GM19099 (cell line): ENCODE data around the gene CD7.

Source experiments
- POLR2A ChIP-seq: IDR thresholded peaks from 3 replicates; pipeline ENCODE4 v1.6.1; 2011; ENCODE audit warnings: low read depth; ENCODE audit not compliant: insufficient read length; ENCODE audit errors: extremely low read depth

CD7 gene

DNA sequence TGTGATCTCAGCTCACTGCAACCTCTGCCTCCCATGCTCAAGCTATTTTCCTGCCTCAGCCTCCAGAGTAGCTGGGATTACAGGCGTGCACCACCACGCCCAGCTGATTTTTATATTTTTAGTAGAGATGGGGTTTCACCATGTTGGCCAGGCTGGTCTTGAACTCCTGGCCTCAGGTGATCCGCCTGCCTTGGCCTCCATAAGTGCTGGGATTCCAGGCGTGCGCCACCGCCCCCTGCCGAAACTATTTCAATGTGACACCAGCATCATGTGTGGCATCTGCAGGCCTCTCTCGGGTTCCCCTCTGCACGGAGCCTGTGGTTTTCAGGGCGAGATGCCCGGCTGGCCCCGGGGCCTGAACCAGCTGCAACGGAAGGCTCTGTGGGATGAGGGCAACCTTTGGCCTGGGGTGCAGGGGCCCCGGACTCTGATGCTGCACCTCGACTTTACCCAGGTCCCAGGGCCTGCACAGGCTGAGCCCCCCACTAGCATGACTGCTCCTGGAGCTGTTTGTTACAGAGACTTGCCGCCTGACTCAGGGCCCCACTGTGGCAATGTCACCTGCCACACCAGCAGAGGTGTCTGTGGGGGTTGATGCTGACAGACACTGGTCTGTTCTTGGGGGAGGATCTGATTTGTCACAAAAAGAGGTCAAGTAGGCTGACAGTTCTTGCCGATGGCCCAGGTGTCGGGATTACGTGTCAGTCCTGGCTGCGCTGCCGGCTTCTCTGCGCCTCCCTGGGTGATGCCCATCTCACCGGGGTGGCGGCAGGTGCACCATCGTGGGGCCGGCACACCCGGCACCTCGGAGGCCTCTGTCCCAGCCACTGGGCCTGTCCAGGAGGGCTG, 33.0 kb upstream of the CD7 start:
- no peak for TF ChIP-seq POLR2A

DNA sequence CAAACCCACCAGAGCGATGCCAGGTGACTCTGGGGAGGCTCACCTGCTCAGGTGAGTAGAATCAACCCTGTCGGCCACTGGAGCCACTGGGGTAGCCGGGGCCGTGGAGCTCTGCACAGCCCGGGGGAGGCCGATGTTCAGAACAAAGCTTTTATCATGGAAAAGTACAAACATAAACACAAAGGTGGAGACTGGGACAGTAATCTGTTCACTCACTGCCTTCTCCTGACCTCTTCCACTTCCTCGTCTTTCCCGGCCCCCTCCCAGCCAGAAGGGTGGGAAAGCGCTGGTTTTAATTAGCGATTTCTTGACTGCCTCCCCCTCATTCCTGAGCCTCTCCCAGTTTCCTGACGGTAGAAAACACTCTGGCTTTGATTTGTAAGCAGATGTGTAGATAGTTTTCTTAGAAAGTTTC, 31.9 kb upstream of the CD7 start:
- TF ChIP-seq POLR2A: no peak

DNA sequence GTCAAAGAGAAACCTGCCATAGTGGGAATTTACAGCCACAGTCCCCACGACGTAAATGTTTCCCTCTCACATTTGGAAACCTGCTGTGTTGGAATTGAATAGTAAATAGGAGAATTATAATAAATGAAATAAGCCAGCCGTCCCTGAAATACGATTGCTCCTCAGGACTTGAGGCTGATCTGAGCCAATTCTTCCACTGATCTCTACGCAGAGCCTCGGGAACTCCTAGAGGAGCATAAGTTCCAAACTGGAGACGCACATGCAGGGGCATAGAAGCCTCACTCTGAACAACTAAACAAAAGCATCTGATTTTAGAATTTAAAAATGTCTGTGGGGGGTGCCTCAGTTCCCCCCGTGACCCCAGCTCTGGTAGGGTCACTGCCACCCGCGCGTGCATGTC, 31.5 kb upstream of the CD7 start:
- no peak for TF ChIP-seq POLR2A

DNA sequence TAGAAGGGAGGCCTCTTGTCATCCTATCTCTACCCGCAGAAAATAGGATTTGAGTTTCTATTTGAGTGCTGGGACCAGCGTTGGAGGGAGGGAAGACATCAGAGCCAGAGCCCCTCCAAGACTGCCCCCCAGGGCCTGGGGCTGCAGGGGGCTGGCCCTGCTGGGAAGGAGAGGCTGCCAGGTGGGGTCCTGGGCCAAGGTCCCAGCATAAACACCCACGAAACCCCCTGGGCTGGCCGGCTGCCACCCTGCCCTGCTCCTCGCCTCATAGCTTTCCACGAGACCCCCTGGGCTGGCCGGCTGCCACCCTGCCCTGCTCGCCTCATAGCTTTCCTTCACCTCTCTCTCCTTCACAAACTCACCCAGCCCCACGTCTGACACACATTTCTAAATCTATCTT, 31.0 kb upstream of the CD7 start:
- TF ChIP-seq POLR2A: no peak

DNA sequence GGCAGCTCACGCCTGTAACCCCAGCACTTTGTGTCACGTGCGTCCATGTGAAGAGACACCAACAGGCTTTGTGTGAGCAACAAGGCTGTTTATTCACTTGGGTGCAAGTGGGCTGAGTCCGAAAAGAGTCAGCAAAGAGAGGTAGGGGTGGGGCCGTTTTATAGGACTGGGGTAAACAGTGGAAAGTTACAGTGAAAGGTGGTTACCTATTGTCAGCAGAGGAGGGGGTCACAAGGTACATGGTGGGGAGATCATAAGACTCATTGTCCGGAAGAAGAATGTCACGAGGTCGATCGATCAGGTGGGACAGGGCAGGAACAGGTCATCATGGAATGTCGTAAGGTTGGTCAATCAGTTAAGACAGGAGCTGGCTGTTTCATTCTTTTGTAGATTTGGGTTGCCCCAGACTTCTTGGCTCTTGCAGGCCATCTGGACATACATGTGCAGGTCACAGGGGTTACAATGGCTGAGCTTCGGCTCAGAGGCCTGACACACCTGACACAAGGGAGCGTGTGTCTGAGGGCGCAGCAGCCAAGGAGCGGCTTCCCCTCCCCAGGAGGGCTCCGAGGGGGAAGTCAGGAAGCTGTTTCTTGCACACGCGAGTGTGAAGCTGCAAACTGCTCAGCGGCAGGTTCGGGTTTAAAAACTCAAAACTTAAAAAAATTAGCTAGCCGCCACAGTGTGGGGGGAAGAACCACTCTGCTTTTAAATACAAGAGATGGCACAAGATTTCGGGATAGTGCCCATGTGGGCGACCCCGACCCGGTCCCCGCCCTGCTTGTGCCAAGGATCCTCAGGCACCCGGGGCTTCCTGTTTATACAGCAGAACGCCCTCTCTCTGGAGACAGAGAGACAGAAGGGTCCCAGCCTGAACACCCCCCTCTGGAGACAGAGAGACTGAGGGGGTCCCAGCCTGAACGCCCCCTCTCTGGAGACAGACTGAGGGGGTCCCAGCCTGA, 29.2 kb upstream of the CD7 start:
- no peak for TF ChIP-seq POLR2A

DNA sequence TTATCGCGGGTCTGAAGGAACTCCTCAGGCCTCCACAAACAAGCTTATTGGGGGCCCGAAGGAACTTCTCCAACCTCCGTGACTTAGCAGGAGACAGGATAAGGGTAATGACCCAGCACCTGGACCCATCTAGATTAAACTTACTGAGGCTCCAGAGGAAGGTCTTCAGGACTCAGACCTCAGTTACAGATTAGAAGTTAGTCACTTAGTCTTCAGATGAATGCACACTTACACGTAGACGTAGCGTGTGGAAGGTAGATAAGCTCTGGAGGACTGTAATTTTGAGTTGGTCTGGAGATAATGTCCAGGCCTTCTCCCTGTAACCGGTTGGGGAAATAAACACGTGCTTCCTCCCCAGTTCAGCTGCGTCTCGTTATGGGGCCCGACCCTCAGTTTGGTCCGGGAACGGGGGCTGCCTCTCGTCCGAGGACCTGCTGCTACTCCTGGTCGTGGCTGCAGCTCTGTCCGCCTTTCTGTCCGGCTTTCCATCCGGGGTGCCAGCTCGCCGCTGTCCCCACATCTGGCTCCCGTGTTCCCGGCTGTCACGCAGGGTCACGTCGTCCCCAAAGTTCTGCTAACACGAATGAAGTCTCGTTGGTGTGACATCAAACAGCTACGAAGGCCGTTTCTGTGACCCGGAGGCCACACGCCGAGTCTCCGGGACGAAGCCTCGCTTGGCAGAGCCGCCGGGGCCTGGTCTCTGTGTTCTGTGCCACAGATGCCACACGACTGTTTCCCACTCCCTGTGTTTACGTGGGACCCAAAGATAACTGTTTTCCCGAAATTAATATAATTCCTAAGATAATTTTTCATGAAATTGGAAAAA, 28.0 kb upstream of the CD7 start:
- TF ChIP-seq POLR2A: no peak

DNA sequence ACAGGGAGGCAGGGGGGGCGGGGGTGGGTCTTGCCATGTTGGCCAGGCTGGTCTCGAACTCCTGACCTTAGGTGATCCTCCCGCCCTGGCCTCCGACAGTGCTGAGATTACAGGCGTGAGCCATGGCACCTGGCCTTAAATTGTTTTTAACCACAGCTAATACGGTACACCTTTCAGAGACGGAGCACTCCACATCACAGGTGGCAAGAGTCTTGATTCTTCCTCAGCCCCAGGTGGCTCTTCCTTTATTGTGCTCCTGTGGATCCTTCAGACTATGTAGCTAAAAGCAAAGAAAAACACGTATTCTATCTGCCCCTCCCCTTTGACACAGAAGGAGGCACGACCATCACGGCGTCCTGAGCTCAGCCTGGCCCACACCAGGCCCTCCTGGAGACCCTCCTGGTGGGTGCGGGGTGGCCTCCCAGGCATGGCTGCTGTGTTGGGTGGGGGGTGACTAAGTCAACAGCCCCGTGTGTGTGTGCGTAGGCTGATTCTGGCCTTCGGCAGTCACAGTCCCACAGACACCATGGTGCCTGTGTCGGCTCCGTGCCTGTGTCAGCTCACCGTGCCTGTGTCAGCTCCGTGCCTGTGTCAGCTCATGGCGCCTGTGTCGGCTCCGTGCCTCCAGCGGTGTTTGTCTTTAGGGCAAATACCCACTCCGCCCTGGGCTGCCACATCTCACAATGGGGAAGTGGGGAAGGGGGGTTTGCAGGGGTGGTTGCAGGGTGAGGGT, 26.9 kb upstream of the CD7 start:
- TF ChIP-seq POLR2A: no peak

DNA sequence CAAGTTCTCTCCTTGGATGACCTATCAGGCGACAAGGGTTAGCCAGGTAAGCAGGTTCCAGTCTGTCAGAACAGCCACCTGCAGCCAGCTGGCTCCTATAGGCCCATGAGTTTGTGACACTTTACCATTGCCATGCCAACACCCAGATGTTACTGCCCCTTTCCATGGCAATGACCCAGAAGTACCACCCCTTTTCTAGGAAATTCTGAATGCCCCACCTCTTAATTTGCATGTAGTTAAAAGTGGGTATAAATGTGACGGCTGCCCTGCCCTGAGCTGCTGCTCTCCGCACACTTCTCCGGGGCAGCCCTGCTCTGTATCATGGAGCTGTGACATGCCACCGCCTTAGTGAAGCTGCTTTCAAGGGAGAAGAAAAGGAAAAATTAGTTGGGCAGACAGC, 26.2 kb upstream of the CD7 start:
- TF ChIP-seq POLR2A: no peak

DNA sequence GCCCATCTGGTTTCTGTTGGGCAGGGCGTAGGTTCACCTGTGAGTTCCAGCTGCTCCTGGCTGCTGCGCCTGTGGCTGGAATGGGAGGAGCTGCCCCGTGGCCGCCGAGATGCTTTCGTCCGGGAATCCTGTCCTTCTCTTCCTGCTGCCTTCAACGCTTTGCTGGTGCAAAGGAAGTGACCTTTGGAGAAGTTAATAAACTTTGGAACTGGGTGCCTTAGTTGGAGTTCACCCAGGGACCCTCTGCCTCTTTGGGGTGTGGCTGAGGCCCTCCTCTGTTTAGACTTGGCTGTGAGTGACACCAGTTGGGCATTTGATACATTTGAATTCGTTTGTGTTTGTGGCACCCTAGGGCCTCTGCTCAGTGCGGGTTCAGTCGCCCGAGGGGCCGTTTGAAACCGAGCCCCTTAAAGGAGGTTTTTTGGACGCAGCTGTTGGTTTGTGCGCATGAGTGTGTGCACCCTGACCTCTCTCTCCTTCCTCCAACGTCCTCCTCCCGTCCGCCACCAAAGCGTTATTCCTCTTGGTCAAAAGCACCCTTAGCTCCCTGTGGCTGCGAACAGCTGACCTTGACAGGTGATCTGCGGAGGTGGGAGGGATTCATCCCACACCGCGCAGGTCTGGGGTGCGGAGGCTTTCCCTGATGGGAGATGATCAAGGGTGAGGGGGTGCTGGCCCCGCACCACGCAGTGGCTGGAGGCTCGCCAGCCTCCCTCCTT, 25.1 kb upstream of the CD7 start:
- no peak for TF ChIP-seq POLR2A

DNA sequence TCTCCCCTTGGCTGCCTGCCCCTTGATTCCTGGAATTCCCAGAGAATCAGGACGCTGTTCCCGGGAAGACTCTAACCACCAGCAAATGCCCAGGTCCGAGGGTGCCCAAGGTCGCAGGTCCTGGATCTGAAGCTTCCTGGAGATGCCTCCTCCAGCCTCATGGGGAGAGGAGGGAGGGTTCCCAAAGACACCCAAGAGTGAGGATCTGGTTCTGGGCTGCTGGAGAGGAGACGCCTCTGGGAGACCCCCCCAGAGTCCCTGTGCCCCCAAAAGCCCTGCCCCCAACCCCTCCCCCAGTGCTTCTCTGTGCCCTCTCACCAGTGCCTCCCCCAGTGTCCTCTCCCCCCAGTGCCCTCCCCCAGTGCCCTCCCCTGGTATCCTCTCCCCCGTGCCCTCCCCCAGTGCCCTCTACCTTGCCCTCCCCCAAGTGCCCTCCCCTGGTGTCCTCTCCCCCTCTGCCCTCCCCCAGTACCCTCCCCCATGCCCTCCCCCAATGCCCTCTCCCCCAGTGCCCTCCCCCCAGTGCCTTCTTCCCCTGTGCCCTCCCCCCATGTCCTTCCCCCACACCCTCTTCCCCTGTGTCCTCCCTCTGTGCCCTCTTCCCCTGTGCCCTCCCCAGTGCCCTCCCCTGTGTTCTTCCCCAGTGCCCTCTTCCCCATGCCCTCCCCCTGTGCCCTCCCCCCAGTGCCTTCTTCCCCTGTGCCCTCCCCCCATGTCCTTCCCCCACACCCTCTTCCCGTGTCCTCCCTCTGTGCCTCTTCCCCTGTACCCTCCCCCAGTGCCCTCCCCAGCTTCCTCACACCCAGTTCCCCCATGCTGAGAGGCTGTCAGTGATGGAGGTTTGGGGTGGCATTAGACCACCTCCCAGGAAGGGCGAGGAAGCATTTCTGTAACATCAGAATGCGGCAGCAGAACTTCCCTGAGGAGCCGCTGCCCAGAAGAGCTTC, 22.5 kb upstream of the CD7 start:
- TF ChIP-seq POLR2A: no peak

DNA sequence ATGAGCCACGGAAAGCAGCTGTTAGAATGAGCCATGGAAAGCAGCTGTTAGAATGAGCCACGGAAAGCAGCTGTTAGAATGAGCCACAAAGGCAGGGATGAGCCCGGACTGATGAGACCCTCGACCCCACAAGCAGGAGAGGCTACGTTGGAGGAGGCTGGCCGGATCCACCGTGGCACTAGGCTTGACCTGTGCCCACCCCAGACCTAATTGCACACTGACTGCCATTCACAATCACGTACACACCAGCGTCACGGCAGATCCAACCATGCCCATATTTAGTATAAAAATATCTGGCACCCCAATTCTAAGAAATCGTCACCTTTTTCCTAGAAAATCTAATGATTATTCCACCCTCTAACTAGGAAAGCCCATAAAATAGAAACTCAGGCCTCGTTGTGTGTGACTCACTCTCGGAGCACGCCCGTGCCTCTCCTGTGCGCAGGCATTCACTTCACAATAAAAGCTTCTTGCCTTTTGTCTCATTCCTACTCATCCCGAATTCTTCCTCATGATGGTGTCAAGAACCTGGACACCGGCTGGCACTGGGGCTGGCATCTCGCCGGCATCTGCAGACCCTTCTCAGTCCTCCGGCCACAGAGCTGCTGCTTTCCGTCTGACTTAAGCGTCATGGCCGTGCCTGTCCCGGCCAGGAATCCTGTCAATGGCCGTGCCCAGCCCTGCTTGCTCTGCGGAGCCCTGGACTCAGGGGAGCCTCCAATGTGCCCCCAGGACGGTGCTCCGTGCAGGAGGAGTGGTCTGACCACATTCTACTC, 21.6 kb upstream of the CD7 start:
- TF ChIP-seq POLR2A: no peak
